GM23338 (cell line): Measurements from ENCODE around the gene SMYD1. TPM values are rescaled to one million over a fixed set of nuclear protein-coding genes. Genes with fewer than 3 reads are reported as not detected.

Experiments
- ATAC-seq: fragments of 200-7000 bp; cut with Tn5 transposase; 3 replicates; pipeline ENCODE4 v1.9.1; 2020
- DNase-seq: peaks from one replicate; pipeline ENCODE4 v3.0.0-alpha.2; 2015; ENCODE audit warnings: low spot score
- H2AFZ ChIP-seq: fragments of 200-600 bp; sonication (generic); 2 replicates; pipeline ENCODE4 v1.8.0; 2016; ENCODE audit warnings: antibody characterized with exemption, mild to moderate bottlenecking, moderate library complexity
- H3F3A ChIP-seq: fragments of 200-600 bp; sonication (generic); replicated peaks from 2 replicates; pipeline ENCODE4 v1.8.0; 2017; ENCODE audit warnings: antibody characterized with exemption, mixed run types, low read depth
- H3K27ac ChIP-seq: fragments of 200-600 bp; sonication (generic); 2 replicates; pipeline ENCODE4 v1.6.1; 2016; ENCODE audit warnings: low read depth
- H3K27me3 ChIP-seq: fragments of 200-600 bp; sonication (generic); 2 replicates; pipeline ENCODE4 v1.8.0; 2016; ENCODE audit warnings: mild to moderate bottlenecking, mixed run types, moderate library complexity; ENCODE audit not compliant: insufficient read depth
- H3K36me3 ChIP-seq: fragments of 200-600 bp; sonication (generic); 2 replicates; pipeline ENCODE4 v1.8.0; 2016; ENCODE audit warnings: mild to moderate bottlenecking; ENCODE audit not compliant: insufficient read depth
- H3K4me1 ChIP-seq: fragments of 200-600 bp; sonication (generic); 2 replicates; pipeline ENCODE4 v1.8.0; 2016; ENCODE audit warnings: mild to moderate bottlenecking, moderate library complexity; ENCODE audit not compliant: insufficient read depth
- H3K4me2 ChIP-seq: fragments of 200-600 bp; sonication (generic); 2 replicates; pipeline ENCODE4 v1.7.1; 2017; ENCODE audit warnings: mixed run types
- H3K4me3 ChIP-seq: fragments of 200-600 bp; sonication (generic); 2 replicates; pipeline ENCODE4 v1.6.1; 2016; ENCODE audit warnings: mixed run types
- H3K79me2 ChIP-seq: fragments of 200-600 bp; sonication (generic); replicated peaks from 2 replicates; pipeline ENCODE4 v1.8.0; 2017; ENCODE audit warnings: mild to moderate bottlenecking; ENCODE audit not compliant: insufficient read depth
- H3K9me2 ChIP-seq: fragments of 200-600 bp; sonication (generic); 2 replicates; pipeline ENCODE4 v1.8.0; 2017; ENCODE audit not compliant: insufficient read depth
- H4K20me1 ChIP-seq: fragments of 200-600 bp; sonication (generic); replicated peaks from 2 replicates; pipeline ENCODE4 v1.8.0; 2017; ENCODE audit warnings: mild to moderate bottlenecking; ENCODE audit not compliant: insufficient read depth
- H3K27ac Mint-ChIP-seq: 2 replicates; pipeline ENCODE4 v1.8.0; 2020; ENCODE audit warnings: inconsistent platforms, mild to moderate bottlenecking, moderate library complexity, mixed read lengths
- H3K27me3 Mint-ChIP-seq: 3 replicates; pipeline ENCODE4 v1.8.0; 2022; ENCODE audit warnings: low read depth, mild to moderate bottlenecking, moderate library complexity, mixed read lengths, inconsistent platforms; ENCODE audit not compliant: insufficient read depth, poor library complexity
- H3K36me3 Mint-ChIP-seq: 3 replicates; pipeline ENCODE4 v1.8.0; 2021; ENCODE audit warnings: low read depth, mild to moderate bottlenecking, inconsistent platforms, moderate library complexity, mixed read lengths
- H3K4me1 Mint-ChIP-seq: 3 replicates; pipeline ENCODE4 v1.8.0; 2020; ENCODE audit warnings: mild to moderate bottlenecking, inconsistent platforms, mixed read lengths
- H3K4me3 Mint-ChIP-seq: 3 replicates; pipeline ENCODE4 v1.8.0; 2021; ENCODE audit warnings: moderate library complexity, mild to moderate bottlenecking, inconsistent platforms, mixed read lengths
- H3K9me3 Mint-ChIP-seq: 3 replicates; pipeline ENCODE4 v1.8.0; 2020; ENCODE audit warnings: moderate library complexity, mild to moderate bottlenecking, inconsistent platforms, mixed read lengths
- CREB1 ChIP-seq: fragments of 250-450 bp; sonication (Bioruptor Pico); IDR thresholded peaks from 2 replicates; pipeline ENCODE4 v1.5.0; 2020; ENCODE audit warnings: low read depth, mild to moderate bottlenecking, moderate library complexity
- EZH2 ChIP-seq: fragments of 200-600 bp; sonication (generic); IDR thresholded peaks from one replicate; pipeline ENCODE4 v1.8.0; 2017; ENCODE audit warnings: antibody characterized with exemption, mild to moderate bottlenecking, low read depth; ENCODE audit not compliant: unreplicated experiment
- EZH2phosphoT487 ChIP-seq: fragments of 200-600 bp; sonication (generic); IDR thresholded peaks from one replicate; pipeline ENCODE4 v1.8.1; 2018; ENCODE audit warnings: antibody characterized with exemption; ENCODE audit not compliant: unreplicated experiment
- JUNB ChIP-seq: IDR thresholded peaks from one replicate; pipeline ENCODE4 v1.6.1; 2016; ENCODE audit warnings: antibody characterized with exemption; ENCODE audit not compliant: unreplicated experiment
- NANOG ChIP-seq: IDR thresholded peaks from 2 replicates; pipeline ENCODE4 v1.6.1; 2016; ENCODE audit warnings: antibody characterized with exemption, borderline replicate concordance
- POLR2AphosphoS5 ChIP-seq: IDR thresholded peaks from 2 replicates; pipeline ENCODE4 v1.6.1; 2016; ENCODE audit warnings: antibody characterized with exemption, low read depth
- REST ChIP-seq: IDR thresholded peaks from one replicate; pipeline ENCODE4 v1.6.1; 2018; ENCODE audit warnings: antibody characterized with exemption; ENCODE audit not compliant: unreplicated experiment
- STAT1 ChIP-seq: IDR thresholded peaks from one replicate; pipeline ENCODE4 v1.6.1; 2016; ENCODE audit warnings: antibody characterized with exemption; ENCODE audit not compliant: unreplicated experiment
- ZNF114 ChIP-seq: fragments of 250-450 bp; sonication (Bioruptor Pico); IDR thresholded peaks from 2 replicates; pipeline ENCODE4 v1.5.0; 2020; ENCODE audit warnings: mild to moderate bottlenecking, moderate library complexity
- ZNF331 ChIP-seq: fragments of 250-450 bp; sonication (Bioruptor Pico); IDR thresholded peaks from 2 replicates; pipeline ENCODE4 v1.5.0; 2020; ENCODE audit warnings: low read depth, mild to moderate bottlenecking, moderate library complexity
- ZNF462 ChIP-seq: fragments of 250-450 bp; sonication (Bioruptor Pico); IDR thresholded peaks from 2 replicates; pipeline ENCODE4 v1.5.0; 2020; ENCODE audit warnings: mild to moderate bottlenecking, moderate library complexity
- polyA plus RNA-seq: library from polyadenylated mRNA; unstranded; fragments of >200 nt; fragmentation: Nextera tagmentation; extraction: Ambion mirVana; gene quantifications from 2 replicates; pipeline ENCODE4 v1.2.1, GENCODE V29; 2016
- total RNA-seq: library from RNA; depleted of rRNA; stranded (reverse); fragments of >200 nt; shearing (Covaris generic); gene quantifications from 2 replicates; pipeline ENCODE4 v1.2.3, GENCODE V29; 2014
- TF ChIP-seq, protein P1 (sequence below), 2 experiments: fragments of 200-600 bp in 1 of 2; sonication (generic) in 1 of 2; conservative IDR thresholded peaks; 2 replicates each; pipeline versions ENCODE4 v1.5.1 to v1.6.1; 2016 to 2017; ENCODE audit warnings: antibody characterized with exemption in 2 of 2, low read depth in 2 of 2, mild to moderate bottlenecking in 2 of 2, moderate library complexity in 1 of 2
- TF ChIP-seq, protein P2 (sequence below): IDR thresholded peaks from 2 replicates; pipeline ENCODE4 v1.6.1; 2016; ENCODE audit warnings: antibody characterized with exemption

Gene SMYD1
- total and polyA plus RNA-seq, 2 experiments from 2014 or later, result 0.07 TPM; not detected in 1

GRCh38 chr2:88080545-88080944 is 12.9 kb downstream of the SMYD1 start:
- Histone ChIP-seq H3K79me2 (no peaks in the 10 kb centered on the region), H2AFZ (no peak overlapping the region), H3F3A (no peaks in the 10 kb centered on the region), H3K4me2 (no peak overlapping the region), H3K4me3 (no peak overlapping the region), H3K36me3 (no peaks in the 10 kb centered on the region), H3K4me1 (0 out of 2 replicates have a peak, but pooled peaks cover 9% of the 10 kb centered on the region), H4K20me1 (no peaks in the 10 kb centered on the region), H3K9me2 (no peaks in the 10 kb centered on the region), H3K27ac (no peak overlapping the region), H3K27me3 (no peaks in the 10 kb centered on the region)
- Mint-ChIP-seq H3K9me3 (no peaks in the 10 kb centered on the region), H3K27ac (no peak overlapping the region), H3K27me3 (no peaks in the 10 kb centered on the region), H3K36me3 (no peaks in the 10 kb centered on the region), H3K4me3 (no peak overlapping the region), H3K4me1 (peaks cover 14% of the 10 kb centered on the region)
- DNase-seq (no peak), ATAC-seq (no peak)
- TF ChIP-seq NANOG (no peak), EZH2phosphoT487 (no peak), ZNF114 (CRISPR knock-in tag) (no peak), ZNF331 (CRISPR knock-in tag) (no peak), JUNB (no peak), POLR2AphosphoS5 (no peak), REST (no peak), ZNF462 (CRISPR knock-in tag) (no peak), STAT1 (no peak), EZH2 (no peak), CREB1 (CRISPR knock-in tag) (no peak)
- TF ChIP-seq, protein P1, sequence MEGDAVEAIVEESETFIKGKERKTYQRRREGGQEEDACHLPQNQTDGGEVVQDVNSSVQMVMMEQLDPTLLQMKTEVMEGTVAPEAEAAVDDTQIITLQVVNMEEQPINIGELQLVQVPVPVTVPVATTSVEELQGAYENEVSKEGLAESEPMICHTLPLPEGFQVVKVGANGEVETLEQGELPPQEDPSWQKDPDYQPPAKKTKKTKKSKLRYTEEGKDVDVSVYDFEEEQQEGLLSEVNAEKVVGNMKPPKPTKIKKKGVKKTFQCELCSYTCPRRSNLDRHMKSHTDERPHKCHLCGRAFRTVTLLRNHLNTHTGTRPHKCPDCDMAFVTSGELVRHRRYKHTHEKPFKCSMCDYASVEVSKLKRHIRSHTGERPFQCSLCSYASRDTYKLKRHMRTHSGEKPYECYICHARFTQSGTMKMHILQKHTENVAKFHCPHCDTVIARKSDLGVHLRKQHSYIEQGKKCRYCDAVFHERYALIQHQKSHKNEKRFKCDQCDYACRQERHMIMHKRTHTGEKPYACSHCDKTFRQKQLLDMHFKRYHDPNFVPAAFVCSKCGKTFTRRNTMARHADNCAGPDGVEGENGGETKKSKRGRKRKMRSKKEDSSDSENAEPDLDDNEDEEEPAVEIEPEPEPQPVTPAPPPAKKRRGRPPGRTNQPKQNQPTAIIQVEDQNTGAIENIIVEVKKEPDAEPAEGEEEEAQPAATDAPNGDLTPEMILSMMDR (conservative IDR thresholded peaks at IDR 0.05; ENCODE audit: low read depth in 2 of 2), result no peak
- TF ChIP-seq, protein P2, sequence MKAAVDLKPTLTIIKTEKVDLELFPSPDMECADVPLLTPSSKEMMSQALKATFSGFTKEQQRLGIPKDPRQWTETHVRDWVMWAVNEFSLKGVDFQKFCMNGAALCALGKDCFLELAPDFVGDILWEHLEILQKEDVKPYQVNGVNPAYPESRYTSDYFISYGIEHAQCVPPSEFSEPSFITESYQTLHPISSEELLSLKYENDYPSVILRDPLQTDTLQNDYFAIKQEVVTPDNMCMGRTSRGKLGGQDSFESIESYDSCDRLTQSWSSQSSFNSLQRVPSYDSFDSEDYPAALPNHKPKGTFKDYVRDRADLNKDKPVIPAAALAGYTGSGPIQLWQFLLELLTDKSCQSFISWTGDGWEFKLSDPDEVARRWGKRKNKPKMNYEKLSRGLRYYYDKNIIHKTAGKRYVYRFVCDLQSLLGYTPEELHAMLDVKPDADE, result no peak
